ENCODE results near the gene ATP4A.

GRCh38 chr19:35513628-35514281 is 49.7 kb downstream of the ATP4A start, which contains the start of gene DMKN:
- TF ChIP-seq TAF1 (IDR thresholded peaks at IDR 0.05; ENCODE audit: low read depth) (no peak), CEBPB (IDR thresholded peaks at IDR 0.05) (no peak), EP300 (IDR thresholded peaks at IDR 0.05; ENCODE audit: borderline replicate concordance) (no peak), TEAD4 (IDR thresholded peaks at IDR 0.05) (no peak), RAD21 (IDR thresholded peaks at IDR 0.05; ENCODE audit: low read depth) (no peak), YY1 (IDR thresholded peaks at IDR 0.05; ENCODE audit: low read depth) (no peak)
- TF ChIP-seq, protein P1, sequence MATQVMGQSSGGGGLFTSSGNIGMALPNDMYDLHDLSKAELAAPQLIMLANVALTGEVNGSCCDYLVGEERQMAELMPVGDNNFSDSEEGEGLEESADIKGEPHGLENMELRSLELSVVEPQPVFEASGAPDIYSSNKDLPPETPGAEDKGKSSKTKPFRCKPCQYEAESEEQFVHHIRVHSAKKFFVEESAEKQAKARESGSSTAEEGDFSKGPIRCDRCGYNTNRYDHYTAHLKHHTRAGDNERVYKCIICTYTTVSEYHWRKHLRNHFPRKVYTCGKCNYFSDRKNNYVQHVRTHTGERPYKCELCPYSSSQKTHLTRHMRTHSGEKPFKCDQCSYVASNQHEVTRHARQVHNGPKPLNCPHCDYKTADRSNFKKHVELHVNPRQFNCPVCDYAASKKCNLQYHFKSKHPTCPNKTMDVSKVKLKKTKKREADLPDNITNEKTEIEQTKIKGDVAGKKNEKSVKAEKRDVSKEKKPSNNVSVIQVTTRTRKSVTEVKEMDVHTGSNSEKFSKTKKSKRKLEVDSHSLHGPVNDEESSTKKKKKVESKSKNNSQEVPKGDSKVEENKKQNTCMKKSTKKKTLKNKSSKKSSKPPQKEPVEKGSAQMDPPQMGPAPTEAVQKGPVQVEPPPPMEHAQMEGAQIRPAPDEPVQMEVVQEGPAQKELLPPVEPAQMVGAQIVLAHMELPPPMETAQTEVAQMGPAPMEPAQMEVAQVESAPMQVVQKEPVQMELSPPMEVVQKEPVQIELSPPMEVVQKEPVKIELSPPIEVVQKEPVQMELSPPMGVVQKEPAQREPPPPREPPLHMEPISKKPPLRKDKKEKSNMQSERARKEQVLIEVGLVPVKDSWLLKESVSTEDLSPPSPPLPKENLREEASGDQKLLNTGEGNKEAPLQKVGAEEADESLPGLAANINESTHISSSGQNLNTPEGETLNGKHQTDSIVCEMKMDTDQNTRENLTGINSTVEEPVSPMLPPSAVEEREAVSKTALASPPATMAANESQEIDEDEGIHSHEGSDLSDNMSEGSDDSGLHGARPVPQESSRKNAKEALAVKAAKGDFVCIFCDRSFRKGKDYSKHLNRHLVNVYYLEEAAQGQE (IDR thresholded peaks at IDR 0.05; ENCODE audit: low read depth), result no peak
- TF ChIP-seq, protein P2, sequence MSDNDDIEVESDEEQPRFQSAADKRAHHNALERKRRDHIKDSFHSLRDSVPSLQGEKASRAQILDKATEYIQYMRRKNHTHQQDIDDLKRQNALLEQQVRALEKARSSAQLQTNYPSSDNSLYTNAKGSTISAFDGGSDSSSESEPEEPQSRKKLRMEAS (IDR thresholded peaks at IDR 0.05), result no peak

Measured in Ishikawa (cell line).